ENCODE results near the gene MEIG1.
"Not testable (repeated sequence)": the region's sequence is repeated elsewhere in the genome, so short reads cannot be mapped to it uniquely, and the experiment has no call there.

Gene MEIG1

DNA sequence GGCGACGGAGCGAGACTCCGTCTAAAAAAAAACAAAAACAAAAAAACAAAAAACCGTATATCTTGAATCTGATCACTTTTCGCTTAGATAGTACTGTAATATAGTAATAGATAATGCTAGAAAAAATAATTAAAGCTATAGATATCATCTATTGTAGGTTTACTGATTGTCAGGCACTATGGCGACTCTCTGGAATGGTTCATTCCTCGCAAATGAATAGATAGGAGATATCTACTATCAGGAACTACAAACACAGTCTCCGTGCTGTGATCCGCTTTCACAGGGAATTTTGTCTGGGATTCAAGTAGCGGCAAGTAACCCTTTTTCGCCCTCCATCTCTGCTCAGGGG is 342 bp upstream of the MEIG1 start:
- no peak for DNase-seq

DNA sequence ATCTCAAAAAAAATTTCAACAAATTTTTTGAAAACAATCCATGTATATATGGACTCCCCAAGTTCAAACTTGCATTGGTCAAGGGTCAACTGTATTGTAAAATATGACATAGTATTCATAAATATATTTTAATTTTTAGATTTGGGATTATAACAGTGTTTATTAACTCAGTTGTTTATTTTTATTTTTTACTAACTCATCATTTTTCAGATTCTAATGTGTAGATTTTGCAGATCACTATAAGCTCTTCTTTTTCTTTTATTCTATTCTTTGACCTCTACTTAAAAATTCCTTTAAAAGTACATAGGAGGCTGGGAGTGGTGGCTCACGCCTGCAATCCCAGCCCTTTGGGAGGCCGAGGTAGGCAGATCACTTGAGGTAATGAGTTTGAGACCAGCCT is 8.7 kb downstream of the MEIG1 start:
- no peak for DNase-seq

DNA sequence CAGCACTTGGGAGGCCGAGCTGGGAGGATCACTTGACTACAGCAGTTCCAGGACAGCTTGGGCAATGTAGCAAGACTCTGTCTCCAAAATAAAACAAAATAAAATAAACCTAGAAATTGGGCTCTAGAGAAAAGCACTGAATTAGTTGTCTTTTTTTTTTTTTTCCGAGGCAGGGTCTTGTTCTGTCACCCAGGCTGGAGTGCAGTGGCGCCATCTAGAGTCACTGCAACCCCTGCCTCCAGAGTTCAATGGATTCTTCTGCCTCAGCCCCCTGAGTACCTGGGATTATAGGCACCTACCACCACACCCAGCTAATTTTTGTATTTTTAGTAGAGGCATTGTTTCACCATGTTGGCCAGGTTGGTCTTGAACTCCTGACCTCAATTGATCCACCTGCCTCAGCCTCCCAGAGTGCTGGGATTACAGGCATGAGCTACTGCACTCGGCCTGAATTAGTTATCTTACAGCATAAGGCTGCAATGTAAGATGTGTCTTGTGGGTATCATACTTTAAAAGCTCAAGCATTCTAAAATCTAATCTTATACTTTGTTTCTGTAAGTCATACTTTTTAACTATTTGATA is 12.8 kb downstream of the MEIG1 start:
- no peak for DNase-seq

DNA sequence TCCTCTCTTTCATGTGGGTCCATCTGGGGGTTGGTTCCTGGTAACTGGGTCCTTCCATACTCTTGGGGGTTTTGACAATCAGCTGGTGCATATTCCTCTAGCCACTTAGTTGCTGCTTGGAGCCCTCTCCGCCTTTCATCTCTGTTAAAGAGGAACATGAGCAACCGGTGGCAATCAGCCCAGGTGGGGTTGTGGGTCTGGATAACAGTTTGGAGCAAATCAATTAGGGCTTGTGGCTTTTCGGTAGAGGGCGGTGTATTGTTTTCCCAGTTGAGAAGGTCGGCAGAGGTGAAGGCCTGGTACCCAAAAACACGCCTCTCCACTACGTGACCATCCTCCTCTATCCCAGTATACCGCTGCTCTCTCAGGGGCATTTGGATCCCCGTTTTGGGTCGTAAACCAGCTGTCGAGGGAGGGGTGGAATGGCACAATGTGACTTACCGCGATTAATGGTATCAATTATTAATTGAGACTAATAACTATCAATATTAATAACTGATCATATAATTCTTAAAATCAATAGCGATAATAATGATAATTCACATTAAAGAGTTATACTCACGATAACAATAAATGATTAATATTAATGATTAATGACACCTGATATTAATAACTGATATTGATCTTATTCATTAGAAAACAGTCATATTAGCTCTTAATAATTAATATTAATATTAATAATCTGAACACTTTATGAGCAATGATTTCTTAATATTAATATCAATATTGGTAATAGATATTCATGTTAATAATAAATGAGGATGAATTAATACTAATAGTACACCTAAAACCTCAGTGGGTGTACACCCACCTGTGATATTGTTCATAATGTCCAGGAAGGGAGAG is 15.2 kb downstream of the MEIG1 start:
- DNase-seq, result not testable (repeated sequence)

DNA sequence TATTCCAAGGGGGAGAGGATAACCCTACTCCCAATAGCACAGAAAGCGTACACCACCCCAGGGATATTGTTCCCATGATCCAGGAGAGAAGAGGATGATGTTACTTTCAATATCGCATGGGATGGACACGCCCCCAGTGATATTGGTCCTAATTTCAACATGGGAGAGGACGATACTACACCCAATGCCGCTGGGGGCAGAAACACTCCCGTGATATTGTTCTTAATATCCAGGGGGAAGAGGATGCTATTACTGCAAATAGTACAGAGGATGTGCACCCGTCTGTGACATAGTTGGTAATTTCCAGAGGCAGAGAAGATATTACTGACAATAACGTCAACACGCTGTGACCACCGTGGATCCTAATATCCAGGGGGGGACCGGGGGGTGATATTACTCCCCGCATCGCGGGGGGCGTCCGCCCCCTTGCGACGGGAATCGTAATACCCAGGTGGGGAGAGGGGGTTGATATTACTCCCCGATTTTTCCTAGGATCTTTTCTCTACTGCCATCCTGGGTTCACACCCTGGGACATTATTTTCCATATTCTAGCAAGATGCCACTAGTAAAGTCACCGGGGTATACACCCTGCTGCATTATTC is 16.6 kb downstream of the MEIG1 start:
- no peak for DNase-seq

DNA sequence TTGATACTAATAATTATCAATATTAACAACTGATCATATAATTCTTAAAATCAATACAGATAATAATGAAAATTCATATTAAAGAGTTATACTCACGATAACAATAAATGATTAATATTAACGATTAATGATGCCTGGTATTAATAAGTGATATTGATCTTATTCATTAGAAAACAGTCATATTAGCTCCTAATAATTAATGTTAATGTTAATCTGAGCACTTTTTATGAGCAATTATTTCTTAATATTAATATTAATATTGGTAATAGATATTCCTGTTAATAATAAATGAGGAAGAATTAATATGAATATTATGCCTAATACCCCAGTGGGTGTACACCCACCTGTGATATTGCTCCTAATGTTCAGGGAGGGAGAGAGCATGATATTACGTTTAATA is 23.6 kb downstream of the MEIG1 start:
- no peak for DNase-seq

DNA sequence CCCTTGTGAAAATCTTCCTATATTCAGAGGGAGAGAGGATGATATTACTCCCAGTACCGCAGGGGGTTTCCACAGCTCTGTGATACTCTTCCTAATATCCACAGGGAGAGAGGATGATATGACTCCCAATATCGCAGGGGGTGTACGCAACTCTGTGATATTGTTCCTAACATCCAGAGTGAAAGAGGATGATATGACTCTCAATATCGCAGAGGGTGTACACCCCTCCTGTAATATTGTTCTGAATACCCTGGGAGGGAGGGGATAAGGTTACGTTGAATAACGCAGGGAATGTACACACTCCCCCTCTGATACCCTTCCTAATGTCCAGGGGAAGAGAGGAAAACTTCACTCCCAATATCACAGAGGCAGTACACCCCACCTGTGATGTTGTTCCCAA is 30.4 kb downstream of the MEIG1 start:
- not testable (repeated sequence) for DNase-seq

DNA sequence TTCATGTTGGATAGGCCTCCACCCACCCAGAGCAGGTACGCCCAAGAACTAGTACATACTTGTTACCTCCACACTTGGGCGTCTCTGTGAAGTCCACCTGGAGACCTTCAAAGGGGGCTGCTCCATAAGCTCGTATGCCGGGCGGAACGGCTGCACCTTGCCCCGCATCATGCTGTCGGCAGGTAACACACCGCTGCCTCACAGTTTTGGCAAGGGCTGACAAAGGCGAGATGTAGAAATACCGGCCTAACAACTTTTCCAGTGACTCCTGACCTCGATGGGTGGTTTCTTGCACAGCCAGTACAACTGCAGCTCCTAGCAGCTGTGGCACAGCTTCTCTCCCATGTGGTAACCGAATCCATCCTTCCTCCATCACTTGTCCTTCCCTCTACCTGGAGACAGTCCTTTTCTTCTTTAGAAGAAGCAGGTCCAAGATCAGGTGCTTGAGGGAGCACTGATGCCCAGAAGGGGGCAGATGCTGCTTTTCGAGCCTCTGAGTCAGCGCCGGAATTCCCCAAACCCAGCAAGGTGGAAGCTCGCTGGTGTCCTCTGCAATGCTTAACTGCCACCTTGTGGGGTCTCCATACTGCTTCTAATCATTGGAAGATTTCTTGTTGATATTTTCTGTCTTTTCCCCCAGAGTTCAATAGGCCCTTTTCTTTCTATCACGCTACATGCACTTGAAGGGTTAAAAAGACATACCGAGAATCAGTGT is 32.0 kb downstream of the MEIG1 start:
- DNase-seq, result not testable (repeated sequence)

DNA sequence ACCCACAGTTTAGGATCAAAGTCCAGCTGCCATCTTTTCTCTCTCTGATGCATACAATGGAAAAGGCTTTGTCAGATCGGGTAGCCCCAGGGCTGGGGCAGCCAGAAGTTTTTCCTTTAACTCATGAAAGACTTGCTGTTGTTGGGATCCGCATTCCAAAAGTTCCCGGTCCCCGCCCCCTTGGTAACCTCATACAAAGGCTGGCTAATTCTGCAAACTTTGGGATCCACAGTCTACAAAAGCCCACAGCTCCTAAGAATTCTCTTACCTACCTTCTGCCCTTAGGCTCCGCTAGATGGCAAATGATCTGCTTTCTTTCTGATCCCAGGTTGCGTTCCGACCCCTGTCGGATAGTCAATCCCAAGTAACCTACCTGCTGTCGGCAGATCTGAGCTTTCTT is 33.1 kb downstream of the MEIG1 start:
- DNase-seq, result not testable (repeated sequence)

DNA sequence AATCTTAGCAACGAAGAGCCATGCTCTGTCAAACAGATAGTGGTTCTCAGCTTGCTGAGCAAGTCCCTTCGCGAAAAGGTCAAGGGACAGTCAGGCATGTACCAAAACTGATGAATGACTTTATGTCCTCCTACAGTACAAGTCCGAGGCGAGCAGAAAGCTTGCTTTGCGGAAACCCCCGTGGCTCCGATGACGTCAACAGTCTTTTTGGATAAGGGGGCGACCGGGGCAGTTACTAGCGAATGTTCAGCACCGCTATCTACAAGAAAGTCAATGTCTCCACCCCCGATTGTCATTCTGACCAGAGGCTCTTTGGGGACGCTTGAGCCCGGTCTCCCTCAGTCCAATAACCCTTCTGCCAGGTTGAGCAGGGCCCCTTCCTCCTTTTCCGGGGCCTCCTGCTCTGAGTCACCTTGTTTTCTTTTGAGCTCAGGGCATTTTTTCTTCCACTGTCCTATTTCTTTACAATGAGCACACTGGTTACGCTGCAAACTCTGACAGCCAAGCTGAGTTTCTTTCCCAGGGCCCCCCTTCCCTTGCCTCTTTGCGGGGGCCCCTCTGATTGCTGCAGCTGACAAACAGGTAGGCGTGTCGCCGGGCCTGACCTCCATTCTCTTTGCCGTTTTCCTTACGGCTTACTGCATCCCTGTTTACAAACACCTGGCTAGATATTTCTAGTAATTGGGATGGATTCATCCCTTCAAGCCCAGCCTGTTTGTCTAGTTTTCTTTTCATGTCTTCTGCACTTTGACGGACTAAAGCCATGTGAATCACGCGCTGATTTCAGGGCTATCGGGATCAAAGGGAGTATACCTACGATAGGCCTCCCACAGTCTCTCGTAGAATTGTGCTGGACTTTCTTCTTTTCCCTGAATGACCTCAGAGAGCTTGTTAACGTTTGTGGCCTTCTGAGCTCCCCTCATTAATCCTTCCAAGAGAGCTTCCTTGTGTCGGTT is 34.6 kb downstream of the MEIG1 start:
- not testable (repeated sequence) for DNase-seq

DNA sequence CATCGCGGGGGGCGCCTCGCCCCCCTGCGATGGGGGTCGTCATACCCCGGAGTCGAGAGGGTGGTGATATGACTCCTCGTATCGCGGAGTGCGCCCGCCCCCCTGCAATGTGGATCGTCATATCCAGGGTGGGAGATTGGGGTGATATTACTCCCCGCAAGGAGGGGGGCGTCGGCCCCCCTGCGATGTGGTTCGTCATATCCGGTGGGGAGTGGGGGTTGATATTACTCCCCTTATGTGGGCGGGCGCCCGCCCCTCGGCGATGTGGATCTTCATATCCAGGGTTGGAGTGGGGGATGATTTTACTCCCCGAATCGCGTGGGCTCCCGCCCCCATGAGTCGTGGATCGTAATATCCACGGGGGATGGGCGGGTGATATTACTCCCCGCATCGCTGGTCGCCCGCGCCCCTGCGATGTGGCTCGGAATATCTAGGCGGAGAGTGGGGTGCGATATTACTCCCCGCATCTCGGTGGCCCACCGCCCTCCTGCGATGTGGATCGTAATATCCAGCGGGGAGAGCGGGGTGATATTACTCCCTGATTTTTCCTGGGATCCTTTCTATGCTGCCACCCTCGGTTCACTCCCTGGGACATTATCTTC is 36.9 kb downstream of the MEIG1 start:
- no peak for DNase-seq

DNA sequence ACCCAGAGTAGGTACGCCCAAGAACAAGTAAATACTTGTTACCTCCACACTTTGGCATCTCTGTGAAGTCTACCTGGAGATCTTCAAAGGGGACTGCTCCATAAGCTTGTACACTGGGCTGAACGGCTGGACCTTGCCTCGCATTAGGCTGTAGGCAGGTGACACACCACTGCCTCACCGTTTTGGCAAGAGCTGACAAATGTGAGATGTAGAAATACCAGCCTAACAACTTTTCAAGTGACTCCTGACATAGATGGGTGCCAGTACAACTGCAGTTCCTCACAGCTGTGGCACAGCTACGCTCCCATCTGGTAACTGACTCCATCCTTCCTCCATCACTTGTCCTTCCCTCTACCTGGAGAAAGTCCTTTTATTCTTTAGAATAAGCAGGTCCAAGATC is 54.3 kb downstream of the MEIG1 start:
- not testable (repeated sequence) for DNase-seq

DNA sequence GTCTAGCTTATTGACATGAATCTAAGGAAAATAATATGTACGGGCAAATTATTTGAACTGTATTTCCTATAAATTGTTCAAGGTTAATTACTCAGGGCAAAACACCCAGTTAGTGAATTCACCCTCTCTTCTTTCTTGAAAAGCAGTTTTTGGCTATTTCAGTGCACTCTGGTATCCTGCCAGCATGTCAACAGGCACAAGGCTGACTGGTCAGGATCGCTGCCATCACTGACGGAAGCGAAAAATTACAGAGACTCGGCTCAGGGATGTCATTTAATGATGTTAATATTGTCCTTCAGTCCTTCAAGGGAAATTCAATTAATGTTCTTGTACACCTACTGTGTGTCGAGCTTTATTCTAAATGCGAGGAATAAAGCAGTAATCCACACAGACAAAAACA is 56.3 kb downstream of the MEIG1 start:
- no peak for DNase-seq

DNA sequence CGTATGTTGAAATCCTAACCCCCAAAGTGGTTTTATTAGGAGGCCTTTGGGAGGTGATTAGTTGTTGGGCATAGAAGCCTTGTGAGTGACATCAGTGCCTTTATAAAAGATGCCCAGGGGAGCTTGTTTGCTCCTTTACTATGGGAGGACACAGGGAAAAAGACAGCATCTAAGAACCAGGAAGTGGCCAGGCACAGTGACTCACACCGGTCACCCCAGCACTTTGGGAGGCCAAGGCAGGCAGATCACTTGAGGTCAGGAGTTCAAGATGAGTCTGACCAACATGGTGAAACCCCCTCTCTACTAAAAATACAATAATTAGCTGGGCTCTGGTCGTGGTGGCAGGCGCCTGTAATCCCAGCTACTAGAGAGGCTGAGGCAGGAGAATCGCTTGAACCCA is 61.8 kb downstream of the MEIG1 start:
- DNase-seq, result not testable (repeated sequence)

All from NCI-H1930 (cell line).